Right lobe of liver (tissue), 4 donors: Measurements from ENCODE around the gene PDZRN3.

Experiments
- CTCF ChIP-seq, 4 donors: fragments of 200-600 bp in 3 of 4; fragments of 450-650 bp in 1 of 4; IDR thresholded peaks; one replicate each; pipeline versions ENCODE4 v1.5.1 to v1.8.0; 2016 to 2022; ENCODE audit warnings: antibody characterized with exemption in 4 of 4, mild to moderate bottlenecking in 2 of 4
- POLR2A ChIP-seq: fragments of 450-650 bp; IDR thresholded peaks from one replicate; pipeline ENCODE4 v1.6.1; 2017; ENCODE audit warnings: antibody characterized with exemption, mild to moderate bottlenecking
- donor health status: DM: no; HTN: no; CAD: no.
- donor health status: DM: no; HTN: no; CAD: no.
- donor health status: DM: no; HTN: yes; CAD: no.

- TF ChIP-seq POLR2A (no peak), CTCF (IDR thresholded peaks at IDR 0.05) (no peak)
Observed at GRCh38 chr3:73626106-73626505, 1.4 kb upstream of the PDZRN3 start.
